Neural crest cell (in vitro differentiated cells): Measurements from ENCODE around the gene AUTS2. TPM values are rescaled to one million over a fixed set of nuclear protein-coding genes. Genes with fewer than 3 reads are reported as not detected.

ENCODE experiments used
- DNase-seq: peaks from one replicate; pipeline ENCODE4 v3.0.0; 2021; ENCODE audit warnings: low read depth, mixed read lengths, low spot score
- H3K27ac Mint-ChIP-seq: one replicate; pipeline ENCODE4 v1.8.0; 2021; ENCODE audit warnings: mild to moderate bottlenecking, mixed read lengths; ENCODE audit not compliant: unreplicated experiment
- H3K27me3 Mint-ChIP-seq: 2 replicates; pipeline ENCODE4 v1.8.0; 2021; ENCODE audit warnings: low read depth, mild to moderate bottlenecking, mixed read lengths
- H3K36me3 Mint-ChIP-seq: 2 replicates; pipeline ENCODE4 v1.8.0; 2021; ENCODE audit warnings: low read depth, mild to moderate bottlenecking, mixed read lengths
- H3K4me1 Mint-ChIP-seq: 2 replicates; pipeline ENCODE4 v1.8.0; 2021; ENCODE audit warnings: mixed read lengths
- H3K4me3 Mint-ChIP-seq: one replicate; pipeline ENCODE4 v1.8.0; 2021; ENCODE audit warnings: mild to moderate bottlenecking, mixed read lengths
- H3K9me3 Mint-ChIP-seq: 2 replicates; pipeline ENCODE4 v1.8.0; 2021; ENCODE audit warnings: mixed read lengths
- total RNA-seq: library from RNA; stranded (reverse); gene quantifications from 2 replicates; pipeline ENCODE4 v1.2.1, GENCODE V29; 2021
- TF ChIP-seq, protein P1 (sequence below): fragments of 200-600 bp; sonication (generic); conservative IDR thresholded peaks from 2 replicates; pipeline ENCODE4 v1.5.0; 2021; ENCODE audit warnings: antibody characterized with exemption, mild to moderate bottlenecking

AUTS2 gene
- total RNA-seq, 1 donor from 2014 or later, result 152 TPM

DNA sequence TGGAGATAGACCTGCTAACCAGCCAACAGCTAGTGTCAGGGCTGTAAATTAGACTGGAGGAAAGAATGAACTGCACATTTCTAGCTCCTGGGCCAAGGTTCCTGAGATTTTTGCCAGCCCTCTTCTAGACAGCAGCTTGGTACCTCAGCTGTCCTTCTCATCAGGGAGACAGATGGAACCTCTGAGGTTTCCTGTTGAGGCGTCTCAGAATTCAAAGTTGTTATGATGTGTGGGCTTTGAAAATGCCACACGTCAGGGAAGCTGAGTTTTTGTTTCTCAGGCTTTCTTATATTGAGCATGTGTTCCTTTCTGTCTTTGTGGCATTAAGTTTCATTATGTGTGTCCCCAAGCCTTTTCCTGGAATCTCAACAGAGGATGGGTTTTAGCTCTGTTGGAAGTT is 736.6 kb downstream of the AUTS2 start:
- Mint-ChIP-seq H3K27me3 (no peaks in the 10 kb centered on the region), H3K27ac (no peak overlapping the region), H3K9me3 (peaks cover 13% of the 10 kb centered on the region), H3K4me1 (peaks cover 11% of the 10 kb centered on the region), H3K4me3 (no peak overlapping the region), H3K36me3 (peaks cover 12% of the 10 kb centered on the region)
- TF ChIP-seq, protein P1, sequence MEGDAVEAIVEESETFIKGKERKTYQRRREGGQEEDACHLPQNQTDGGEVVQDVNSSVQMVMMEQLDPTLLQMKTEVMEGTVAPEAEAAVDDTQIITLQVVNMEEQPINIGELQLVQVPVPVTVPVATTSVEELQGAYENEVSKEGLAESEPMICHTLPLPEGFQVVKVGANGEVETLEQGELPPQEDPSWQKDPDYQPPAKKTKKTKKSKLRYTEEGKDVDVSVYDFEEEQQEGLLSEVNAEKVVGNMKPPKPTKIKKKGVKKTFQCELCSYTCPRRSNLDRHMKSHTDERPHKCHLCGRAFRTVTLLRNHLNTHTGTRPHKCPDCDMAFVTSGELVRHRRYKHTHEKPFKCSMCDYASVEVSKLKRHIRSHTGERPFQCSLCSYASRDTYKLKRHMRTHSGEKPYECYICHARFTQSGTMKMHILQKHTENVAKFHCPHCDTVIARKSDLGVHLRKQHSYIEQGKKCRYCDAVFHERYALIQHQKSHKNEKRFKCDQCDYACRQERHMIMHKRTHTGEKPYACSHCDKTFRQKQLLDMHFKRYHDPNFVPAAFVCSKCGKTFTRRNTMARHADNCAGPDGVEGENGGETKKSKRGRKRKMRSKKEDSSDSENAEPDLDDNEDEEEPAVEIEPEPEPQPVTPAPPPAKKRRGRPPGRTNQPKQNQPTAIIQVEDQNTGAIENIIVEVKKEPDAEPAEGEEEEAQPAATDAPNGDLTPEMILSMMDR, result no peak
- no peak for DNase-seq

DNA sequence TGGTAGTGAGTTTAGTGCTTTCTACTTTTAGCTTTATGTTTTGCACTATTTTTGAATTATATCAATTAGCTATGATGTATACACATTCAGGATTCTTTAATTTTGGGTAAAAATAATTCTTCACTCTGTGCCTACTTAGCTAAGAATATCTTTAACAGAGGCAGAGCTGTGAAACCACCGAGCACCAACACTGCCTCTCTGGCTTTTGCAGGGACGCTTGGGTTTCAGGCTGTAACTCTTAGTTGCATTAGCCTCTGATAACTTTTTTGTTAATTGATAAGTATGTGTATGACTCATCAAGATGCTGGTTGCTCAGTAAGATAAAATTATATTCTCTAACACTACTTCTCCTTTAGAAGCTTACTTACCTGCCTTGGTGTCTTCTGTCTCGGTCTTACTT is 738.3 kb downstream of the AUTS2 start:
- H3K27me3 Mint-ChIP-seq, result no peaks in the 10 kb centered on the region
- peaks cover 8% of the 10 kb centered on the region for H3K9me3 Mint-ChIP-seq
- peaks cover 8% of the 10 kb centered on the region for H3K36me3 Mint-ChIP-seq
- no peak overlapping the region for H3K27ac Mint-ChIP-seq
- H3K4me1 Mint-ChIP-seq, result peaks cover 11% of the 10 kb centered on the region
- TF ChIP-seq, protein P1, result no peak
- H3K4me3 Mint-ChIP-seq, result no peak overlapping the region
- DNase-seq, result no peak

DNA sequence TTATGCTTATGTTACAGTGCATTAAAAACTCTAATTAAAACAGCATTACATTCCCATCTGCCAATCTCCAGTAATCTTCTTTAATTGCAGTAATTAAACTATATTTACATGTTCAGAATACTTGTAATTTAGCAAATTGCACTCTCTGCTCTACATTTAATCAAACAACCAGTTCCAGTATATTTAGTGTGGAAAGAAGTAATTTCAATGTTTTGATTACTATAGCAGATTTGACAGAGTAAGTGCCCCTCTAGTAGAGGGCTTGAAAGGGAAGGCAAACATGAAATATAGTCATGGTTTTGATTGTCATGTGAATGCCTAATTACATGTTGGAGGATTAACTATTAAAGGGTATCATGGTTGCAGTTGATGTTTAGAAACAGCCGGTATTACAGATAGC is 739.7 kb downstream of the AUTS2 start:
- peaks cover 2% of the 10 kb centered on the region for H3K36me3 Mint-ChIP-seq
- peaks cover 1% of the 10 kb centered on the region for H3K9me3 Mint-ChIP-seq
- H3K4me1 Mint-ChIP-seq, result peaks cover 11% of the 10 kb centered on the region
- H3K27ac Mint-ChIP-seq, result no peak overlapping the region
- H3K4me3 Mint-ChIP-seq, result no peak overlapping the region
- DNase-seq, result no peak
- TF ChIP-seq, protein P1, result no peak
- H3K27me3 Mint-ChIP-seq, result no peaks in the 10 kb centered on the region

DNA sequence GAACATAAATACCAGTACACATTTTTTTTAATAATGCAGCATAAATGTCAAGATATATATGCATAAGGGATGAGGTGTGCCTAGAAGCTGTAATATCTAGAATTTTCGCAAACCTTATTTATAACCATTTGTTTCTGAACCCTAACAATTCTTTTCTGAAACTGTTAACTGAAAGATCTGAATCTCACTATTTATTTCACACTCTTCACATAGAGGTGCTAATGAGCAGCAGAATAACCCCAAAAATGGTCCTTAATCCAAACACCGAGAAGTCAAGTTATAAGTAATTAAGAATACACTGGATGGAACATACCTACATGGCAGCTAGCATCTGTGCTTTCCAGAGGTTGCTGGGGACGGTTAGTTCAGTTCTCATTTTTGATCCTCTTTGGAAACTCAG is 742.0 kb downstream of the AUTS2 start:
- Mint-ChIP-seq H3K9me3 (no peaks in the 10 kb centered on the region), H3K27ac (no peak overlapping the region), H3K4me1 (peaks cover 11% of the 10 kb centered on the region), H3K36me3 (no peaks in the 10 kb centered on the region), H3K4me3 (no peak overlapping the region), H3K27me3 (no peaks in the 10 kb centered on the region)
- TF ChIP-seq, protein P1, result no peak
- no peak for DNase-seq

DNA sequence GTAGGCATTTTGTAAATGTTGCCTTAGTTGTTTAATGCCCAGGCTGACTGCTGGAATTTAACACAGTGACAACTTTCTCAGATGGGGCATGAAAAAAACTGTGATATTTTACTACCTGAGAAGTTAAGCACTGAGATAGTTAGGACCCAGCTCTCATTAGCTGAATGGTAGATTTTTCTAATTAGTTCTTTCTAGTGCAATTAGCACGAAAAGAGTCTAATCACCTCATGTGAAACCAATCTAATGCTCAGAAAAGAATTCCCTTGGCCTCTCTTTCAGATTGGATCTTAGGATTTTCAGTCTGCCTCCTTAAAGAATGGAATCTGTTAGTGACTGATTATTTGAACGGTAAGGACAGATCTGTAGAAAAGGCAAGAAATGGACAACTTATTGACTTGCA is 743.2 kb downstream of the AUTS2 start:
- TF ChIP-seq, protein P1, result no peak
- H3K9me3 Mint-ChIP-seq, result no peaks in the 10 kb centered on the region
- peaks cover 11% of the 10 kb centered on the region for H3K4me1 Mint-ChIP-seq
- no peaks in the 10 kb centered on the region for H3K36me3 Mint-ChIP-seq
- H3K27me3 Mint-ChIP-seq, result no peaks in the 10 kb centered on the region
- no peak overlapping the region for H3K27ac Mint-ChIP-seq
- no peak overlapping the region for H3K4me3 Mint-ChIP-seq
- DNase-seq, result no peak

DNA sequence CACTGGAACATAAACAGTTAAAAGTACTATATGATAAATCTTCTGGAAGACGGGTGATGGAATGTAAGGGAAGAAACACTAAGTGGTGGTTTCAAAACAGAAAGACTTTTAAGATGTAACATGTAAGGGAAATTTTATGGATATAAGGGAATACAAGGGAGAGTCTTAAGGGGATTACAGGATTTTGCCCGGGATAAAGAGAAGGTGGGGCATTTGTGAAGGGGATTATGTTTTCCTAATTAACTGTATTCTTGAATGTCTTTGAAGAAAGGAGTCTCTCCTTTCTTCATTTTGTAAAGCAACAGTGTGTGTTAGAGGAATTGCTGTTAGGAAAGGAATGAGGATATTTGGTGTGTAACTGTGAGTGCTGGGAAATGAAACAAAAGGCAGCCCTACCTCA is 745.2 kb downstream of the AUTS2 start:
- H3K4me1 Mint-ChIP-seq, result no peaks in the 10 kb centered on the region
- DNase-seq, result no peak
- no peaks in the 10 kb centered on the region for H3K27me3 Mint-ChIP-seq
- H3K9me3 Mint-ChIP-seq, result no peaks in the 10 kb centered on the region
- H3K36me3 Mint-ChIP-seq, result no peaks in the 10 kb centered on the region
- H3K27ac Mint-ChIP-seq, result no peak overlapping the region
- no peak overlapping the region for H3K4me3 Mint-ChIP-seq
- TF ChIP-seq, protein P1, result no peak
